HG02884 (cell line): Measurements from ENCODE around the gene DNAJC9.
"Not testable (repeated sequence)": the region's sequence is repeated elsewhere in the genome, so short reads cannot be mapped to it uniquely, and the experiment has no call there.

ENCODE experiments used
- ATAC-seq: cut with Tn5 transposase; IDR thresholded peaks from one replicate; pipeline ENCODE4 v1.9.1; 2021; ENCODE audit warnings: mild to moderate bottlenecking, moderate library complexity; ENCODE audit not compliant: unreplicated experiment

DNAJC9 gene

GRCh38 chr10:73246646-73247508 is at the start of gene DNAJC9:
Gene DNAJC9, minus strand, starts transcription at chr10:73247255. Its CDS starts 66 bp downstream, at chr10:73247189.
- ATAC-seq = peak; percentile 83

GRCh38 chr10:73293461-73293860 is 46.4 kb upstream of the DNAJC9 start:
- ATAC-seq = no peak

DNA sequence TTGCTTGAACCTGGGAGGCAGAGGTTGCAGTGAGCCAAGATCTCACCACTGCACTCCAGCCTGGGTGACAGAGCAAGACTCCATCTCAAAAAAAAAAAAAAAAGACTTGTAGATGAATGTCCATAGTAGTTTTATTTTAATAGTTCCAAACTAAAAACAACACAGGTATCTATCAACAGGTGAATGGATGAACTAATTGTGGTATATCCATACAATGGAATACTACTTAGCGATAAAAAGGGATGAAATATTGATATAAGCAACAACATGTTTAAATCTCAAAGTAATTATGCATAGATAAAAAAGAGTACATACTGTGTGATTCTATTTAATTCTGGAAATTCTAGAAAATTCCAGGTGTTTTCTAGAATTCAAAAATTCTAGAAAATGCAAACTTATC is 42.9 kb upstream of the DNAJC9 start:
- ATAC-seq = no peak

GRCh38 chr10:73287441-73287840 is 40.4 kb upstream of the DNAJC9 start:
- ATAC-seq = no peak

- no peak for ATAC-seq
These were observed 34.0 kb upstream of the DNAJC9 start for GRCh38 chr10:73281097-73281496.

- ATAC-seq = no peak
These were observed 17.4 kb upstream of the DNAJC9 start for GRCh38 chr10:73264423-73264822.

- ATAC-seq = no peak
These were observed 16.8 kb upstream of the DNAJC9 start for GRCh38 chr10:73263693-73264347.

DNA sequence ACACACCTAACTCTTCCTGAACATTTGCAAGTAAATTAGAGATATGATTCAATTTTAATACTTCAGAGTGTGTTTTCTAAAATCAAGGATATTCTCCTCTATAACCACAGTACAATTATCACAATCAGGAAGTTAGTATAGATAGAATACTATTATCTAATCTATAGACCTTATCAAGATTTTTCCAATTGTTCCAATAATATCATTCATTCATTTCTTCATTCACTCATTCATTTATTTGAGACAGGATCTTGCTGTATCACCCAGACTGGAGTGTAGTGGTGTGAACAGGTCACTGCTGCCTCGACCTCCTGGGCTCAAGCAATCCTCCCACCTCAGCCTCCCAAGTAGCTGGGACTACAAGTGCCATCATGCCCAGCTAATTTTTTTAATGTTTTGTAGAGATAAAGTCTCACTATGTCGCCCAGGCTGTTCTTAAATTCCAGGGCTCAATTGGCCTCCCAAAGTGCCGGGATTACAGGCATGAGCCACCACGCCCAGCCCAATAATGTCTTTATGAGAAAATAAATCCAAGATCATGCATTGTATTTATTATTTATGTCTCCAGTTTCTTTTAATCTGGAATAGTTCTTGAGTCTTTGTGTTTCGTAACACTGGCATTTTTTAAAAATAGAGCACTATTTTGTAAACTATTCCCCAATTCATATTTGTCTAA is 16.0 kb upstream of the DNAJC9 start:
- ATAC-seq = no peak

- ATAC-seq = no peak
These were observed 15.2 kb upstream of the DNAJC9 start for GRCh38 chr10:73262105-73262730.

GRCh38 chr10:73261362-73261995 is 14.4 kb upstream of the DNAJC9 start:
- no peak for ATAC-seq

- ATAC-seq = not testable (repeated sequence)
These were observed 11.6 kb upstream of the DNAJC9 start for GRCh38 chr10:73258612-73259011.

DNA sequence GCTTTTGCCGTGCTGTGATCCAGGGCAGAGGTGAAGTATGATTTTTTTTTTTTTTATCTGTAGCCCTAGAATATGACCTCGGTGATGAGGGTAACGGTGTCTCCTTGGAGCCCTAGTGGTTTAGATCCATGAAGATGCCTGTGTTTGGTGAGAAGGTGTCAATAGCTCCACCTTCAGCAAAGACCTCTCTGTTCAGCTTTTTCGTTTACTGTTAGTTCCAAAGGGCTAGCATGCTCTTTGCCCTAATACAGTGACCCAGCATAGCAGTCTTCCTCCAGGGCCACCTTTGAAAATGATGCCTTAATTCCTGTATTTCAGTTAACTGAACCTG is 6.1 kb upstream of the DNAJC9 start:
- no peak for ATAC-seq

DNA sequence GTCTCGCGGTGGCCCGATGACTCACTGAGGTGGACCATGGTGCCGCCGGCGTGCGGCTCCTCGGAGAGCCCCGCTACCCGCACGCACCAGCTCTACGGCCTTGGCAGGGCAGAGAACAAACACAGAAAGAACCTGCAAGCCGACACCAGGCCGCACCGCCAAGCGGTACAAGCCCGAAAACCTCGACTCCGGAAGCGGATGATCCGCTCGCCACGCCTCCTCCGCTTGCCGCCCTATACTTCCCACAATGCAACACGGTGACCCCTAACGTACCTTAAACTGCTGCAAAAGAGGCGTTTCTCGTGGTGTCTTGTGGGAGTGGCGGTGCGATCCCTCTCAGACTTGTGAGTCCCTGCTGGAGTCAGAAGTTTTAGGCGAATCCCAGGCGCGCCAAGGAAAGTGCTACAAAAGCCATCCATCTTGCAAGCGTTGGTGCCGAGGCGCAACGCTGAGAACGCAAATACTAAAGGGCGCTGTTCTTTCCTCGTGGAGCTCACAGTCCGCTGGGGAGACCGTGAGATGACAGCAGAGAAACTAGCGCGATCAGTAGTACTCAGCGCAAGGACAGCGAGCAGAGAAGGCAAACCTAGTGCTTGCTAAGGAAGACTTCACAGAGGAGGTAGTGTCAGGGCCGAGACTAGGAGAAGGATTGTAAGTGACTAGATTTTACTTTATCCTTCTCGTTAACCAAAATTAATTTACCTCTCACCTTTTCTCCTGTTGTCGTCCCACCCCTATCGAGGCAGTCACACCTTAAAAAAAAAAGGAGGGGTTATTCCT is 5.6 kb upstream of the DNAJC9 start, which contains the start of gene MRPS16:
Gene MRPS16 (minus strand): TSS at position 200 of the 780 bp plus-strand sequence. CDS start 162 bp downstream, at position 38.
- peak; percentile 72 for ATAC-seq

DNA sequence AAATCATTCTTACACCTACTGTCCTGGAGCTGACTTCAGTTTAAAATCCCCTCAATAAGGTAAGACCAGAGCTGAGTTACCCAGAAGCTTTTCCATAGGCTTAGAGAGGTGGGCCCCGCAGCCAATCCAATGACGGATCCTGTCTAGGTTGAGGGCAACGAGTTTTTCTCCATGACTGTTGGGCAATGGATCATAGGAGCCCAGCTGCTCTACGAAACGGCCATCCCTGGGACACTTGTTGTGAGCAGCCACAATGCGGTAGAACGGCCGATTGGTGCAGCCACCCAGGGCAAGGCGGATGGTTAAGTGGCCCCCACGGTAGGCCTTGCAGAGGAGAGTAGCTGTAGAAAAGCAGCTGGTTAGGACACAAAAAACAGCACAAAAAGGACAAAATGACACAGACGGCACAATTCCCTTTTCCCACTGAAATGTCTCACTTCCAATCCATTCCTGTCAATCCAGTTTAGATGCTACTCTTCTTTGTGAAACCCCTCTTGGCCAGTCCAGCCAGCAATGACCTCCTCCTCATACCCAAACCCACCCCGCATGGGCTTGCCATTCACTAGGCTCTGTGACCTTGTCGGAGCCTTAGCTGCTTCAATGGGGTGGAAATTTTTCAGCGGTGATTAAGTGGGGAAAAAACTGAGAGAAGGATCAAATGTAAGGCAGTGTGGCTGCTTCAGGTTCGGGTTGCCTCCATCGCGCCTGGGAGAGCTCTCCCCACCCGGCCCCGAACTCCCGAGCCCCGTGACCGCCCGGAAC is 4.8 kb upstream of the DNAJC9 start:
- ATAC-seq = peak; percentile 42

DNA sequence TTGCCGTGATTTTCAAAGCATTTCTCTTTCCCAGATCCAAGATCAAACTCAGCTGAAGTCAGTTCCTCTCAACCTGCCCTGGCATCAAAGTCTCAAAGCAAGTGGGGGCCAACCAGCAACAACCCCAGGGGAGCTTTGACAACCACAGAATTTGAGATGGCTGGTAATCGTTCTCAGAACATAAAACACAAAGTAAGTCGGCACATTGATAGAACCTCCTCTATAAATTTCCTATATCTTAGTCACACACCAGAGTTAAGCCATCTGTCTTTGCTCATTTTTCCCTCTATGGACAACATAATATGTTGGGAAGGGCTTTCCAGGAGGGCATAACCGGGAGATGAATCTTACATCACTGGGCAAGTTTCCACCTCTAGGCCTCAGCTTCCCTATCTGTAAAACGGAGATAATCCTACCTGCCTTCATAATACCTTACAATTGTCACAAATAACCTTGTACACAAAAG is 1.2 kb upstream of the DNAJC9 start:
- no peak for ATAC-seq

DNA sequence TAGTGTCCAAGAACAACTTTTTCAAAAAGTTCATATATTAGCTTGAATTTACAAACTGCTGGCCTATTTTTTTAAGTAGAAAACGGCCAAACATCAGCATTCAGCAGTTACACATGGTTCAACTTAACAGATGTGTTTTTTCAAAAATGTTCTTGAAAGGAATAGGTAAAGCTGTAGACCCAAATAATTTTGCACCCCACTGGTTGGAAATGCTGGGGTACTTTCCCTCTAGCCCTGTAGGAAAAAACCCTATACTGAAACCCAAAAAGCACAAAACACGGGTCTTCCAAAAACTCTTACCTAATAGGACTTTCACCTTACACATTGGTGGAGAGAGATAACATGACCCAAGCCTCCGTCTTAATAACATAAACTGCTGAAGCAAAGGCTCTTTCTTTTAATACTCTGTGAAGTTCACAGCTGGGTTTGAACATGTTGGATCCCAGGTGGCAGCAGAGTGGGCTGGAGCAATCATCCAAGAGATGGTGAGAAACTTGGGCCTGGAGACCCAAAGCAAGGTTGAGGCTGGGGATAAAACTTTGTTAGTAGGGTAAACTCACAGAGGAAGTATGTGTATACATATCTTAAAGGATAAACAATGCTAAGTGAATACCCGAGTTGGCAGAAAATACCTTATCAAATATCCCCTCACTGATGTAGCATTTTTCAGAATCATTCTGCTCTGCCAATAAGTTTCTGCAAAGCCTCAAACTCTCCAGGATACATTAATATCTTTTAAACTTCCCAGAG is 629 bp upstream of the DNAJC9 start:
- no peak for ATAC-seq

DNA sequence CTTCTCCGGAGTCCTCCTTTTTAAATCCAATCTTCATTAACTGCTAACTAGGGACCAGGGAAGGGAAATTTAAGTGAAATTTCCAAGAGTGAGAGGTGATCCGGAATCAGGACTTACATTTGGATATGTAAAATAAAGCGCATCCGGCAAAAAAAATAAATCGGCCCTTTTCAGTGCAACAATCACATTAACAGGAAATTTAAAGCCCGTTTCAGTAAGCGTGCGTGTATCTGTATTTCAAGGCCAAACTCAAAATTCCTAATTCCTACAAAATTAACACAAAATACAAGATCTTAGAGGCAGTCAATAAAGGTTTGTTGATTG is 771 bp downstream of the DNAJC9 start:
- ATAC-seq = no peak

DNA sequence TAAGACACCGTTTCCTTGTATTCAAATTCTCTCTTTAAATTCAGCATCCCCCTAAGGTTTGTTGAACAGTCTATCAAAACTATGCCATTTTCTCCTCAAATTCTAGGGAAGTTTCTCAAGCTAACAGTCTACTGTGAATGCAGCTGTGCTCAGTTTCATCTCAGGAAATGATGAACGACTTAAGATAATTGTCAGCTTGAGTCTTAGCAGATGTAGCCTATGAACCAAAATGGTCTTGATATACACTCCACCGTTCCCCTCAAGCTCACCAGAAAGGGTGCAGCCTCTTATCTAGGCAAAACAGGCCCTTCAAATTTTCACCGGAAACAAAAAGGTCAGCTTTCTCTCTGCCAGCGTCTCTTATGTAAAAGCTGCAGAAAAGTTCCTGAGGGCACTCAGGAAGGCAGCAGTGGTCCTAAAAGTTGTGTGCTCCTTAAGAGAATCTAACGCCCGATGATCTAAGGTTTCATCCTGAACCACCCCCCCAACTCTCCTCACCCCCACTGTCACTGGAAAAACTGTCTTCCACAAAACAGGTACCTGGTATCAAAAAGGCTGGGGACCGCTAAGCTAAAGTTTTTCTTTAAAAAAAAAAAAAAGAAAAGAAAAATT is 2.1 kb downstream of the DNAJC9 start:
- ATAC-seq = no peak
